VCaP (cell line): ENCODE data around the gene LRRC27.

ENCODE experiments used
- H3K27ac ChIP-seq: fragments of 450-650 bp; 2 replicates; pipeline ENCODE4 v1.5.1; 2017
- TF ChIP-seq, protein P1 (sequence below): fragments of 450-650 bp; conservative IDR thresholded peaks from 2 replicates; pipeline ENCODE4 v1.5.1; 2017; ENCODE audit warnings: mild to moderate bottlenecking, moderate library complexity

The LRRC27 gene

DNA sequence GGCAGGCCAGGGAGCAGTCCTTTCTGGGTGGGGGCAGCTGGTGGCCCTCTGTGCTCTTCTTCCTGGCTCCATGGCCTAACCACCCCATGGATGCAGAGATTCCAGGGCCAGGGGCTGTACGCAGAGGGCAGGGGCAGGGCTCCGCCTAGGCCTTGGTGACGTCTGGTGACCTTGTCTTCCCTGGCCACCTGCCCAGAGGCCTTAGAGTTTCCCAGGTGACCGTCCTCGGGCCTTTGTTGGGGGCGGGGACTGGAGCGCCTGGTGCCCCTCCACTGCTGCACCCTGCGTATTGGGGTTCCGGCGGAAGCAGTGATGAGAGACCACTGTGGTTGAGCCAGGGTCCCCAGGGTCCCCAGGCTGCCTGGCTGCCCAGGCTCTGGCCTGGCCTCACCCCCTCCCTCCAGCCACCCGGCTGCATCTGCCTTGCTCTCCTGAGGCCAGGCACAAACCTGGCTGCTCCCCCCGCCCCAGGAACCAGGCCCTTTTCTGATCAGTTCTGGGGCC is 75.3 kb downstream of the LRRC27 start:
- H3K27ac ChIP-seq, result peak overlapping the region; percentile 99
- TF ChIP-seq, protein P1, sequence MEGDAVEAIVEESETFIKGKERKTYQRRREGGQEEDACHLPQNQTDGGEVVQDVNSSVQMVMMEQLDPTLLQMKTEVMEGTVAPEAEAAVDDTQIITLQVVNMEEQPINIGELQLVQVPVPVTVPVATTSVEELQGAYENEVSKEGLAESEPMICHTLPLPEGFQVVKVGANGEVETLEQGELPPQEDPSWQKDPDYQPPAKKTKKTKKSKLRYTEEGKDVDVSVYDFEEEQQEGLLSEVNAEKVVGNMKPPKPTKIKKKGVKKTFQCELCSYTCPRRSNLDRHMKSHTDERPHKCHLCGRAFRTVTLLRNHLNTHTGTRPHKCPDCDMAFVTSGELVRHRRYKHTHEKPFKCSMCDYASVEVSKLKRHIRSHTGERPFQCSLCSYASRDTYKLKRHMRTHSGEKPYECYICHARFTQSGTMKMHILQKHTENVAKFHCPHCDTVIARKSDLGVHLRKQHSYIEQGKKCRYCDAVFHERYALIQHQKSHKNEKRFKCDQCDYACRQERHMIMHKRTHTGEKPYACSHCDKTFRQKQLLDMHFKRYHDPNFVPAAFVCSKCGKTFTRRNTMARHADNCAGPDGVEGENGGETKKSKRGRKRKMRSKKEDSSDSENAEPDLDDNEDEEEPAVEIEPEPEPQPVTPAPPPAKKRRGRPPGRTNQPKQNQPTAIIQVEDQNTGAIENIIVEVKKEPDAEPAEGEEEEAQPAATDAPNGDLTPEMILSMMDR, result no peak

DNA sequence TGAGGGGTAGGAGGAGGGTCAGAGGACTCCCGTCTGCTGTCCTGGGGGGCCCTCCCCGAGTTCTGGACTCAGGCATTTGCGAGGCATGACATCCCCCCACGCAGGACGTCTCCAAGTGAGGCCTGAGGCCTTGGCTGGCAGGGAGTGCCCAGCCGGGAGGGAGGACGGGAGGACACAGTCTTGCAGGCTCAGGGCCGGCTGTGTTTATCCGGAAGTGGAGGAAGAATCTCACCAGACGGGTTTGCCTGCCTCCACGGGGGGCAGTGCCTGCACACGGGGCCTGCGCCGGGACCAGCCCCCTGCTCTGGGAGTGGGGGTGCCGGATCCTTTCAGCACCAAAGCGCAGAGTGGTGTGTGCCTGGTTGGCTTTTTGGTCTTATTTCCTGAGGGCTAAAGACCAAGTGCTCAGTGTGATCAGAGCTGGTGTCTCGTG is 75.9 kb downstream of the LRRC27 start:
- TF ChIP-seq, protein P1, result no peak
- peak overlapping the region; percentile 99 for H3K27ac ChIP-seq

DNA sequence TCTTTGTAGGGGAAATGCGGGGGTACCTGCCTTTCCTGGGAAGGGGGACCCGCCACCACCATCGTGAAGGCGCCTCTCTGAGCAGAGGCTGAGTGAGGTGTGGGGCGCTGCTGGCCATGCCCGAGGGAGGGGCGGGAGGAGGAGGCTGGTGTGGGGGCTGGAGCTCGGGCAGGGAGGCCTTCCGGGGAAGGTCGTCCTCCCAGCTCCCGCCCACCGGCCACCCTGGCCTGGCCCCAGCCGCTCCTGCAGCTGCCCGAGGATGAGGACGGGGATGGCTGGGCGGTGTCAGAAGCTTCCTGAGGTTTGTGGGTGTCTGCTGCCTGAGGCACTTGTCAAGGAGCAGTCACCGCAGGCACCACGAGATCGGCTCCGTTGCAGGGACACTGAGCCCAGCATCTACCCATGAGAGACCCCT is 76.4 kb downstream of the LRRC27 start:
- TF ChIP-seq, protein P1, result no peak
- peak overlapping the region; percentile 99 for H3K27ac ChIP-seq

DNA sequence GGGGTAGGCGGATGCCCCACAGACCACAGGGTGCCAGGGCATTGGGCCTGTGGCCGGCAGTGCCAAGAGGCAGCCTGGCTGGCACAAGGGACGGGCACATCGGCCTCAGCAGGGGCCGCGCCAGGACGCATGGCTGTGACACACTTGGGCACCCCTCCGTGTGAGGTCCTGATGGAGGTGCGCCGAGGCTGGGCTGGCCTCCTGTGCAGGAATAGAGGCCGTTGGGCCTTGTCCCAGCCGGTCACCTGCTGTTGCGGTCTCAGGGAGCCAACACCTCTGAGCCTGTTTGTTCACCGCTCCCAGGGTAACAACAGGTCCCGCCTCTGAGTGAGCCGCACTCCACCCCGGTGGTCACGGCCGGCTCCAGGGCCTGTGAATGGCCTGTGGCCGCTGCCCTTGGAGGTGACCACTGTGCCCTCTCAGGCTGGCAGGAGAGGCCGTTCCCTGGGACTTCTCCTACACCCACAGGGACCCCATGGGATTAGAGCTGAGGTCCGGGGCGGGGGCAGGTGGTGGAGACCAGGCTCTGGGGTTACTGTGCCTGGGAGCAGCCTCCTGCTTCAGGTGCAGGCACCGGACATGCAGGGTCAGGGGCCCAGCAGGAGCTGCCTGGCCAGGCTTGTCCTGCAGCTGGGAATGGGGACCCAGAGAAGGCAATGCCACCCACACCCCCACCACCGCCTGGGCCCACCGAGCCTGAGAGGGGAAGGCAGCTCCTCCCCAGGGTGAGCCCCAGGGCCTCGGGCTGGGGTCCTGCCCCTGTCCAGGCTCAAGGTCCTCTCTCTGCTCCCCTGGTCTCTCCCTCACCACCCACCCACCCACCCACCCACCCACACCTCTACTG is 77.1 kb downstream of the LRRC27 start:
- peak overlapping the region; percentile 99 for H3K27ac ChIP-seq
- TF ChIP-seq, protein P1, result no peak

DNA sequence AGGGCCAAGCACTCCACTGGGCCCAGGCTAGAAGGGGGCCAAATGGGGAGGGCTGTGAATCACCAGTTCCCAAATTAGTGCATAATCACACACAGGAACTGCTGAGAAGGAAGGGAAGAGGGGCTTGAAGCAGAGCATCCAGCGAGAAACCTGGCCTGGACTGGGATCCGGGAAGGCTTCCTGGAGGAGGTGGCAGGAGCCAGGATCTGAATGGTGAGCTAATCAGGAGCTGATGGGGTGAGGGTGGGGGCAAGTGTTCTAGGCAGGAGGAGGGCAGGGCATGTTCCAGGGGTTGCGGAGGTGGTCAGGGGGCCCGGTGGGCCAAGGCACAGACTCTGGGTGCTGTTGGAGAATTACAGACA is 77.7 kb downstream of the LRRC27 start:
- H3K27ac ChIP-seq, result peak overlapping the region; percentile 99
- TF ChIP-seq, protein P1, result no peak

DNA sequence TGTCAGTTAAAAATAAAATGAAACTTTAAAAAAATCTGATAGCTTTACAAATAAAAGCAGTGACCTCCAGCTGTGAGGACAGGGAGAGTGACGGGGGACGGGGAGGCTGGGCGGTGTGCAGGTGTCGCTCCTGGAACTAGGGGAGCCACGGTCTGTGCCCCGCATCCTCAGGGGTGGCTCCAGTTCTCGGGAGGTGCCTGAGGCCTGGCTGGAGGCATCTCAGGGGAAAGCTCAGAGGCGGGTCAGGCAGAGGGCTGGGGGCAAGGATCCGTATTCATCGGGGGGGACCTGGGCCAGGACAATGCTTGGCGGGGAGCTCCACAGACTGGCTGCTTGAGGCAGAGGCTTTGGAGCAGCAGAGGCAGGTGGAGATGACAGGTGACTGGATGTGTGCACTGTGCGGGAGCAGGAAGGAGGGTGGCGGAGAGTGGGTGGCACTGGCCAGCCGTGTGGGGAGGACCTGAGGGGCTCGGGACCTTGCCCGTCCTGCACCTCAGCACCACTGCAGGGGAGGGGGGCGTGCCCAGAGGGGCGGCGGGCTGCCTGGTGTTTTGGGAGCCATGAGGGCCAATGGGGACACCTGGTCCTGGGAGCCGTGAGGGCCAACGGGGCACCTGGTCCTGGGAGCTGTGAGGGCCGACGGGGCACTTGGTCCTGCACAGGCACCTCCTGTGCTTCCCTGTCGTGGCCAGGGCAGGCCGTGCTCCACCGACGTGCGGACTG is 78.2 kb downstream of the LRRC27 start:
- TF ChIP-seq, protein P1, result no peak
- H3K27ac ChIP-seq, result peak overlapping the region; percentile 99

DNA sequence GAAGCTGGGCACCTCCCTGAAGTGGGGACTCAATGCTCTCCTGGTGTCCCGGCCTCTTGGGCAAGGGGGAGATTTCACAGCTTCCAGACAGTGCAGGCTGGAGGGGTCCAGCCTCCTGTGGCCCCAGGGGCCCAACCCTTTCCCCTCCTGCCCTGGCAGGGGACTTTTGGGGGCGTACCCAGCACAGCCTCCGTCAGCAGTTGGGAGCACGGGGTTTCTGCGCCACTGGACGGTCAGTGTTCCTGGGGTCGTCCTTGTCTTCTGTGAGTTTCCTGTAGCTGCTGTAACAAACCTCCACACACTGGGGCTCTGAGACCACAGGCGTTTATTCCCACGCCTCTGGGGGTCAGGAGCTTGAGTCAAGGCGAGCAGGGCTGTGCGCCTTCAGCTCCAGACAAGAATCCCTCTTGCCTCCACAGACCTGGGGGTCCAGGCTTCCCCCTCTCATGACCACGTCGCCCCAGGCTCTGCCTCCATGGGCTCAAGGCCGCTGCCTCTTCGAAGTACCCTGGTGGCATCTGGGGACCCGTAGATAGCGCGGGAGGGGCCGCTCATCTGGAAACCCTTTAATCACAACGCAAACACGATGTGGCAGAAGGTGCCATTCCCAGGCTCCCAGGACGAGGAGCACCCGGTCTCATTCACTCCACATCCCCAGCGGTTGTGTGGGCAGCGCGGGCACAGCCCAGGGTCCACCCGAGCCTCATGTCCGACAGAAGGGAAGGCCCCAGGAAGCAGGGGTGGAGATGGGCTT is 79.0 kb downstream of the LRRC27 start:
- TF ChIP-seq, protein P1, result no peak
- peak overlapping the region; percentile 99 for H3K27ac ChIP-seq
